C4-2B (cell line): Measurements from ENCODE around the gene HRH1.

Experiments used
- ZFX ChIP-seq: fragments of 450-650 bp; IDR thresholded peaks from 2 replicates; pipeline ENCODE4 v1.6.1; 2017
- TF ChIP-seq, protein P1 (sequence below): fragments of 450-650 bp; conservative IDR thresholded peaks from 2 replicates; pipeline ENCODE4 v1.5.1; 2017; ENCODE audit warnings: mild to moderate bottlenecking

DNA sequence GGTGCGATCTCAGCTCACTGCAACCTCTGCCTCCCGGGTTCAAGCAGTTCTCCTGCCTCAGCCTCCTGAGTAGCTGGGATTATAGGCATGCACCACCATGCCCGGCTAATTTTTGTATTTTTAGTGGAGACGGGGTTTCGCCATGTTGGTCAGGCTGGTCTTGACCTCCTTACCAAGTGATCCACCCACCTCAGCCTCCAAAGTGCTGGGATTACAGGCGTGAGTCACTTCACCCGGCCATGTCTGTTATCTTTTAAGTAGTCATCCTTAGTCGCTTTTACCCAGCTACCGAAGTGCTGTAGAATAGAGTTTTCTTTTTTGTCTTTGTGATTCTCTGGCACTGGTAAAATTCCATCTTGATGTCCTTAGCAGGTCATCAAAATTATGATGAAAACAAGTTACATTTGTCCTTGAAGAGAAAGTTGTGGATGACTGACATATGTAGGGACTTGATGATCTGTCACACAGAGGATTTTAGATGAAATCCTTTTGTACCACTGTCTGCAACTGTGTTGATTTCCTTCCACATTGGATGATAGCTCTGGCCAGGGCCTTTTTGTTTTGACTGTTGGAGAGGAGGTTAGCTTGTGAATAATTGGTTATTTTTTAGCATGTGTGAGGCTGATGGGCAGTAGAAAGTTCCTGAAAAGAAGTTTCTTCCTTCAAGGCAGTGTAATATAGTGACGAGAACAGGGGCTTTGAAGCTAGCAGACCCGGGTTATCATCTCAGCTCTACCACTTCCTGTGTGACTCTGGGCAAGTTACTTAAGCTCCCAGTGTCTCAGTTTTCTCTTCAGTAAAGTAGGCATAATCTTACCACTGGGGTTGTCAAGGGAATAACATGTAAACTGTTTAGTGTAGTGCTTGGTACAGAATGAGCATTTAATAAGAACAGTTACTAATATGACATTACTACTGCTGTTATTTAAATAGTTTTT is 136.7 kb downstream of the HRH1 start:
- TF ChIP-seq, protein P1, sequence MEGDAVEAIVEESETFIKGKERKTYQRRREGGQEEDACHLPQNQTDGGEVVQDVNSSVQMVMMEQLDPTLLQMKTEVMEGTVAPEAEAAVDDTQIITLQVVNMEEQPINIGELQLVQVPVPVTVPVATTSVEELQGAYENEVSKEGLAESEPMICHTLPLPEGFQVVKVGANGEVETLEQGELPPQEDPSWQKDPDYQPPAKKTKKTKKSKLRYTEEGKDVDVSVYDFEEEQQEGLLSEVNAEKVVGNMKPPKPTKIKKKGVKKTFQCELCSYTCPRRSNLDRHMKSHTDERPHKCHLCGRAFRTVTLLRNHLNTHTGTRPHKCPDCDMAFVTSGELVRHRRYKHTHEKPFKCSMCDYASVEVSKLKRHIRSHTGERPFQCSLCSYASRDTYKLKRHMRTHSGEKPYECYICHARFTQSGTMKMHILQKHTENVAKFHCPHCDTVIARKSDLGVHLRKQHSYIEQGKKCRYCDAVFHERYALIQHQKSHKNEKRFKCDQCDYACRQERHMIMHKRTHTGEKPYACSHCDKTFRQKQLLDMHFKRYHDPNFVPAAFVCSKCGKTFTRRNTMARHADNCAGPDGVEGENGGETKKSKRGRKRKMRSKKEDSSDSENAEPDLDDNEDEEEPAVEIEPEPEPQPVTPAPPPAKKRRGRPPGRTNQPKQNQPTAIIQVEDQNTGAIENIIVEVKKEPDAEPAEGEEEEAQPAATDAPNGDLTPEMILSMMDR = no peak
- TF ChIP-seq ZFX = no peak
